Airway epithelial cell (primary cell): Measurements from ENCODE around the gene FAM162B. TPM values are rescaled to one million over a fixed set of nuclear protein-coding genes. Genes with fewer than 3 reads are reported as not detected.

ENCODE experiments used
- total RNA-seq: library from RNA; depleted of rRNA; stranded (reverse); fragments of >200 nt; gene quantifications from 2 replicates; pipeline ENCODE4 v1.2.3, GENCODE V29; 2015

Gene FAM162B
- 0.14 TPM in 1 of 2 replicates, not detected in the other for total RNA-seq

GRCh38 chr6:116764961-116765841 is at the start of gene FAM162B:
Gene FAM162B, minus strand, starts transcription at chr6:116765719. Its CDS starts 143 bp downstream, at chr6:116765576.

Other genes starting within 250 kb of the FAM162B start
- gene TRAPPC3L, start 220.0 kb downstream of the FAM162B start, total RNA-seq, result not detected in 2 replicates
- gene CALHM4, start 212.0 kb downstream of the FAM162B start, total RNA-seq, result 0.09 TPM in 1 of 2 replicates, not detected in the other
- gene RWDD1, start 194.2 kb downstream of the FAM162B start, total RNA-seq, result 25.8 and 30.8 TPM in 2 replicates
- gene RSPH4A, start 149.2 kb downstream of the FAM162B start, total RNA-seq, result not detected in 2 replicates
- gene ZUP1, start 97.0 kb downstream of the FAM162B start, total RNA-seq, result 9.3 and 11.5 TPM in 2 replicates
- gene KPNA5, start 84.5 kb downstream of the FAM162B start, total RNA-seq, result 3.5 and 3.9 TPM in 2 replicates
- not detected in 2 replicates for gene GPRC6A, start 63.4 kb upstream of the FAM162B start, total RNA-seq
- not detected in 2 replicates for gene RFX6, start 111.5 kb upstream of the FAM162B start, total RNA-seq